ENCODE results near the gene EPB42. TPM values are rescaled to one million over a fixed set of nuclear protein-coding genes. Genes with fewer than 3 reads are reported as not detected.

Gene EPB42
- total RNA-seq, 1 experiment from 2014 or later = 0.10 TPM

DNA sequence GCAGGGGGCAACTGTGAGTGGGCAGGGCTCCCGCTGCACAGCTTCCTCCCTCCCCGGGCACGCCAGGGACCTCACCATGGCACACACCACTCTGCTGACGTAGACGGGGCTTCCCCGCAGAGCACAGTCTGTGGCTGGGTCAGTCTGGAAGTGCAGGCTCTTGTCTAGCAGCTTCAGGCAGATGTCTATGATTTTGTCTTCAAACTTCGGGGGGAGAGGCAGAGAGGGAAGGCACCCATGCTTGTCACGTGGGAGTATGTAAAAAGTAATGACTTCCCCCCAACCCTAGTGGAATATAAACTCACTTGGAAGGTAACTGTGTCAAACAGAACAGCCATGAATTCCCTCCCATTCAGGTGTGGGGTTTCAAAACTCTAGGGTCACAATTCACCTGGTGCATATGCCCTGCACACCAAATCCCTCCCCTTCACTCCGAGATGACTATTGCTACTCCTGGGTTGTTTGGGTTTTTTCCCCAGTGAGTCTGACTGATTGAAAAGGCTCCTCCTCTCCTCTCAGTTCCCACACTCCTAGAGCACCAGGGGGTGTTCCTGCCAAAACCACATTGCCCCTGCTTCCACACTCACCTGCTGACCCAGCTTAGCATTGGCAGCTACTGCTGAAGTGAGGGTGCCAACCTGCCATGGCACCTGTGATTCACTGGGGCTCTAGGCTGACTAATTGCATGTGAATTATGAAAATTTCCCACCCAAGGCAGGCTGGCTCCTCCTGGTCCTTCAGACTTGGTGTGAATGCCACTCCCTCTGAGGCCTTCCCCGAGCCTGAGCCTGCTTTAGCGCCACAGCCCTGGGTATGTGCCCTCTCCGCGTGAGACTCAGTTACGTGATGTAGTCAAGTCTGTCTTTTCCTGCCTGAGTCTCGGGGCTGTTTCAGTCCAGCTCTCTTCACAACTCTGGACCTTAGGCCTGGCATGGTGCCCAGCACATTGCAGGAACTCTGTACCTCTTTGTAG is 32.9 kb upstream of the EPB42 start:
- in situ Hi-C loops (cut with HindIII; ENCODE audit: low pct_unique_long_range_greater_than_20kb, low sequenced_read_pairs) (no loop called here), intact Hi-C loops (cut with micrococcal nuclease; ENCODE audit: unreplicated experiment) (no loop called here)
- Histone ChIP-seq H3K4me1 (ENCODE audit: control insufficient read depth, insufficient read depth, low read length) (no peaks in the 10 kb centered on the region), H3K27me3 (ENCODE audit: control insufficient read depth, insufficient read depth, low read length) (no peaks in the 10 kb centered on the region; the same call in 1 of the 2 replicates), H3K27ac (ENCODE audit: low read length) (no peak overlapping the region), H3K9me3 (ENCODE audit: control insufficient read depth, insufficient read depth, low read depth, low read length) (no peaks in the 10 kb centered on the region), H3K36me3 (ENCODE audit: control insufficient read depth, insufficient read depth, low read length) (no peaks in the 10 kb centered on the region), H3K4me3 (ENCODE audit: low read depth in 2 of 2, low read length in 2 of 2) (no peak overlapping the region)
- BruUV-seq (replicated peaks) = no TSS peak
- no peak for TF ChIP-seq POLR2AphosphoS5 (IDR thresholded peaks at IDR 0.05; ENCODE audit: low read depth, low read length)
- TF ChIP-seq, protein P1, sequence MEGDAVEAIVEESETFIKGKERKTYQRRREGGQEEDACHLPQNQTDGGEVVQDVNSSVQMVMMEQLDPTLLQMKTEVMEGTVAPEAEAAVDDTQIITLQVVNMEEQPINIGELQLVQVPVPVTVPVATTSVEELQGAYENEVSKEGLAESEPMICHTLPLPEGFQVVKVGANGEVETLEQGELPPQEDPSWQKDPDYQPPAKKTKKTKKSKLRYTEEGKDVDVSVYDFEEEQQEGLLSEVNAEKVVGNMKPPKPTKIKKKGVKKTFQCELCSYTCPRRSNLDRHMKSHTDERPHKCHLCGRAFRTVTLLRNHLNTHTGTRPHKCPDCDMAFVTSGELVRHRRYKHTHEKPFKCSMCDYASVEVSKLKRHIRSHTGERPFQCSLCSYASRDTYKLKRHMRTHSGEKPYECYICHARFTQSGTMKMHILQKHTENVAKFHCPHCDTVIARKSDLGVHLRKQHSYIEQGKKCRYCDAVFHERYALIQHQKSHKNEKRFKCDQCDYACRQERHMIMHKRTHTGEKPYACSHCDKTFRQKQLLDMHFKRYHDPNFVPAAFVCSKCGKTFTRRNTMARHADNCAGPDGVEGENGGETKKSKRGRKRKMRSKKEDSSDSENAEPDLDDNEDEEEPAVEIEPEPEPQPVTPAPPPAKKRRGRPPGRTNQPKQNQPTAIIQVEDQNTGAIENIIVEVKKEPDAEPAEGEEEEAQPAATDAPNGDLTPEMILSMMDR (IDR thresholded peaks at IDR 0.05) = no peak
- no peak for TF ChIP-seq SIN3A (IDR thresholded peaks at IDR 0.05; ENCODE audit: borderline replicate concordance, insufficient read depth, low read depth, low read length)
- TF ChIP-seq REST (IDR thresholded peaks at IDR 0.05; ENCODE audit: insufficient read depth in 1 of 2, low read depth in 2 of 2, low read length in 1 of 2) = no peak
- no peak for TF ChIP-seq TCF7L2 (IDR thresholded peaks at IDR 0.05; ENCODE audit: low read depth, low read length)
- POLR2A ChIA-PET = no interaction called here
- CTCF ChIA-PET = interaction anchor here (1.0 kb wide), 1 partner anchor 585 kb away, joined by 3 read pairs; no protein-coding TSS in a partner anchor
- ATAC-seq (no peak), DNase-seq (ENCODE audit: low read depth, low spot score) (no peak)

DNA sequence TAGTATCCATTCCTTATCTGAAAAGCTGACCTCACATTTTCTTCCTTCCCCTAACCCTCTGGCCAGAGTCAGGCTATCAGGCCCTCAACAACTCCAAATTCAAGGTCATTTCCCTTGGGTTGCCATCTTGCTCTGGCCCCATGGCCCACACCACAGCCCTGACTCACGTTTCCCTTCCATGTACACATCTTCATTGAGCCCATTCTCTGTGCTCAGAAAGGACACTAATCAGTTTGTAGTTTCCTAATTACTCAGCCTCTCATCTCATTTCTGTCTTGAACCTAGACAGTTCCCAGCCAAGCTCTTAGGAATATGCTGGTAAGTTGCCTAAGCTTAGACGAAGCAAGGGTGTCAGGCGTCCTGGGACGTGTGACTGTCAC is 31.0 kb upstream of the EPB42 start:
- Histone ChIP-seq H3K27ac (ENCODE audit: low read length) (no peak overlapping the region), H3K9me3 (ENCODE audit: control insufficient read depth, insufficient read depth, low read depth, low read length) (no peaks in the 10 kb centered on the region), H3K27me3 (ENCODE audit: control insufficient read depth, insufficient read depth, low read length) (no peaks in the 10 kb centered on the region; the same call in 1 of the 2 replicates), H3K4me3 (ENCODE audit: low read depth in 2 of 2, low read length in 2 of 2) (no peak overlapping the region), H3K4me1 (ENCODE audit: control insufficient read depth, insufficient read depth, low read length) (no peaks in the 10 kb centered on the region), H3K36me3 (ENCODE audit: control insufficient read depth, insufficient read depth, low read length) (no peaks in the 10 kb centered on the region)
- intact Hi-C loops (cut with micrococcal nuclease; ENCODE audit: unreplicated experiment) (no loop called here), in situ Hi-C loops (cut with HindIII; ENCODE audit: low pct_unique_long_range_greater_than_20kb, low sequenced_read_pairs) (no loop called here)
- DNase-seq (ENCODE audit: low read depth, low spot score) (no peak), ATAC-seq (no peak)
- no TSS peak for BruUV-seq (replicated peaks)
- no peak for TF ChIP-seq SIN3A (IDR thresholded peaks at IDR 0.05; ENCODE audit: borderline replicate concordance, insufficient read depth, low read depth, low read length)
- no peak for TF ChIP-seq POLR2AphosphoS5 (IDR thresholded peaks at IDR 0.05; ENCODE audit: low read depth, low read length)
- TF ChIP-seq, protein P1 (IDR thresholded peaks at IDR 0.05) = no peak
- no peak for TF ChIP-seq REST (IDR thresholded peaks at IDR 0.05; ENCODE audit: insufficient read depth in 1 of 2, low read depth in 2 of 2, low read length in 1 of 2)
- no peak for TF ChIP-seq TCF7L2 (IDR thresholded peaks at IDR 0.05; ENCODE audit: low read depth, low read length)
- ChIA-PET CTCF (no interaction called here), POLR2A (no interaction called here)
